GM20431 (cell line): Measurements from ENCODE around the gene SLC25A2.
"Not testable (repeated sequence)": the region's sequence is repeated elsewhere in the genome, so short reads cannot be mapped to it uniquely, and the experiment has no call there.

ENCODE experiments used
- in situ Hi-C: fragments of 300-500 bp; cut with MseI, MboI; formaldehyde crosslinking; loops from one replicate; pipeline ENCODE4 v1.15.0; 2020; ENCODE audit warnings: low sequenced_read_pairs; ENCODE audit not compliant: unreplicated experiment

SLC25A2 gene

GRCh38 chr5:141319202-141319601 is 15.4 kb upstream of the SLC25A2 start:
- in situ Hi-C loops, result no loop called here

DNA sequence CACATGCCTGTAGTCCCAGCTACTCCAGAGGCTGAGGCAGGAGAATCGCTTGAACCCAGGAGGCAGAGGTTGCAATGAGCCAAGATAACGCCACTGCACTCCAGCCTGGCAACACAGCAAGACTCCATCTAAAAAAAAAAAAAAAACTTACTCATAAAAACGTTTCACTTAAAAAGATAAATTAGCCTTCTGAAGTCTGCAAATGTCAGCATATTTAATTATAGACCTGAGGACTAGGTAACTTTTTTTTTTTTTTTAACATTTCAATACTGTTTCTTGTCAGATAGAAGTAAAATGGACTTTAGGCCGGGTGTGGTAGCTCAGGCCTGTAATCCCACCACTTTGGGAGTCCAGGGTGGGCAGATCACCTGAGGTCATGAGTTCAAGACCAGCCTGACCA is 13.1 kb upstream of the SLC25A2 start:
- in situ Hi-C loops, result not testable (repeated sequence)

DNA sequence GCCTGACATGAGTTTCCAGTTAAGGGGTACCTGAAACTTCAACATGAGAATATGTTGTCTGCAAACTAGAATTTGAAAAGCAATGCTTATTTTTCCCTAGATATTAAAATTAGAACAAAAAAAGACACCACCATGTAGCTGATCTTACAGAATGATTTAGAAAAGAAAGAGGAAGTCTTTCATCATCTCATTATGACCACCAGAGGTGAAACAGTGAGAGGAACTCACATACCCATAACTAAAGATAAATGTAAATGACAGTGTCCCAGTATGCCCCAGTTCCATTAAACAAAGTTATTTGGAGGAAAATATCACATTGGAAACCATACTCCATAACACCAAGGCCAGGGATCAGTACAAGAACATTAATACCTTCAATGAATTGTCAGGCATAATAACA is 9.9 kb upstream of the SLC25A2 start:
- in situ Hi-C loops, result no loop called here

DNA sequence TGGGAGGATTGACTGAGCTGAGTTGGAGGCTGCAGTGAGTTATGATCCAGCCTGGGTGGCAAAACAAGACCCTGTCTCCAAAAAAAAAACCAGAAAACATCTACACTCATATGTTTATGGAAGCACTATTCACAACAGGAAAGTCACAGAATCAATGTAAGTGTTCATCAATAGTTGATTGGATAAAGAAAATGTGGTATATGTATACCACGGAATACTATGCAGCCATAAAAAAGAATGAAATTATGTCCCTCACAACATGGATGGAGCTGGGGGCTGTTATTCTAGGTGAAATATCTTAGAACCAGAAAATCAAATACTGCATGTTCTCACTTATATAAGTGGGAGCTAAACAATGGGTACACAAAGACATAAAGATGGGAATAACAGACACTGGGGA is 2.8 kb upstream of the SLC25A2 start:
- in situ Hi-C loops, result no loop called here

DNA sequence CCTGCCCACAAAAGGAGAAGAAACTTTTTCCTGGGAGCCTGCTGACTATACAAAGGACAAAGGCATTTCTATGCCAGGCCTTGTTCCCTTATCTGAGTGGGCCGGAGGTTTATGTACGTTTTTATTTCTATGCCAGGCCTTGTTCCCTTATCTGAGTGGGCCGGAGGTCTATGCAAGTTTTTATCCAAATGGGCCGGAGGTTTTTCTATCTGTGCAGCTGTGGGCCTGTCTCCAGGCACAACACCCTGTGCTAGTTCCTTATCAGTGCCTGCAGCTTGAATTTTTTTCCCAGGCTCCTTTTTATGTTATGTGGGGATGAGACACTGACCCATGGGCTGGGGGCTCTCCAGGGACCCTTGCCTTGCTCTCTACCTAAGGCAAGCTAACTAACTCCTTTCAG is 5.5 kb downstream of the SLC25A2 start:
- in situ Hi-C loops, result no loop called here

DNA sequence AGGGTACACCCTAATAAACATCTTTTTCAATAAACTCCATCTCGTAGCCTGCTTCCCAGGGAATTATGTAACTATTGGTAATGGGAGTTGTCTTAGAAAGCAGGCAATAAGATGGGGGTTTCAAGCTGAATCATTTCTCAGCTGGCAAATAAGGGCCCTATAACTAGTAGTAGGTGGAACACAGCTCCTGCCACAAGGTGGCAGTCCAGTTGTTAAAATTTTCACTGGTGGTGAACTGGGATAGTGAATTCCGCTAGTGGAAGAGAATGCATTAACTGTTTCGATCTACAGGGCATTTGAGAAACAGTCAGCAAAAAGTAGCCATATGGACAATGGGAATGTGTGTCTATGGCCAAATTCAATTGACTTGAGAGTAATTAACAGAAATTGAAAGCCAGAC is 30.9 kb downstream of the SLC25A2 start:
- in situ Hi-C loops, result no loop called here

DNA sequence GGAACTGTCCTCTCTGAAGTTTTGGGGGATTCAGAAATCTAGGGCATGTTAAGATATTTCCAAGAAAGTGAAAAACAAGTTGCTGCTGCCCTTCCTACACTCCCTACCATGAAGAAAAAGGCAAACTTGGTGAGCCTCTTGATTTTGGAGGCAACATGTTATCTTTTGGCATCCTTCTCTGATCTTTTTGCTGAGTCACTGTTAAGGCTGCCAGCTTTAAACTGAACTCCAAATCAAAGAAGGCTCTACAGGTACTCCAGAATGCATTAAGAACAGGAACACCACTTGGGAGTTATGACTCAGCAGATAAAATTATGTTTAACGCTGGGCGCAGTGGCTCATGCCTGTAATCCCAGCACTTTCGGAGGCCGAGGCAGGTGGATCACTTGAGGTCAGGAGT is 34.7 kb downstream of the SLC25A2 start:
- in situ Hi-C loops, result no loop called here

GRCh38 chr5:141261238-141261546 is 42.7 kb downstream of the SLC25A2 start:
- in situ Hi-C loops, result no loop called here

DNA sequence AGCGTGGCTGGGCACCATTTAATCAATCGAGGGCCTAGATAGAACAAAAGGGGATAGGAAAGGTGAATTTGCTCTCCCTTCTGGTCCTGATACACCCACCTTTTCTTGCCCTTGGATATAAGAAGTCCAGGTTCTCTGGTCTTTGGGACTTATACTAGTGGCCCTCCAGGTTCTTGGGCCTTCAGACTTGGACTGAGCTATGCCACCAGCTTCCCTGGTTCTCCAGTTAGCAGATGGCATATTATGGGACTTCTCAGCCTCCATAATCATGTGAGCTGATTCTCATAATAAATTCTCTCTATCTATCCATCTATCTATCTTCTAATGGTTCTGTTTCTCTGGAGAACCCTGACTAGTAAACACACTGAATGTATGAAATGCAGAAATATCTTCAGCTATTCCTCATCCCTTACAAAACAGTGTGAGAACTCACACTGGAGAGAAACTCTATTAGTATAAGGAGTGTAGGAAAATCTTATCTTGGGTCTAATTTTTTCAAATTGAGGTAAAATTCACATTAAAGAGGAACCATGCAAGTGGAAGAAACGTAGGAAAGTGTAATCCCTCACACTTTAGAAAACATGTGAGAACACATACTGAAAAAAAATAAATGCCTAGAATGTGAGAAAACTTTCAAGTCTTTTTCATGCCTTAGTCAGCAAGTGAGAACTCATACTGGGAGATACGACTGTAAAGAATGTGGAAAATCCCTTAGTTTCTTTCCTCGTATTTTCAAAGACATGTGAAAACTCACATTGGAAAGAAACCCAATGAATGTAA is 43.2 kb downstream of the SLC25A2 start:
- in situ Hi-C loops, result no loop called here

GRCh38 chr5:141258948-141259347 is 44.9 kb downstream of the SLC25A2 start:
- in situ Hi-C loops, result no loop called here

DNA sequence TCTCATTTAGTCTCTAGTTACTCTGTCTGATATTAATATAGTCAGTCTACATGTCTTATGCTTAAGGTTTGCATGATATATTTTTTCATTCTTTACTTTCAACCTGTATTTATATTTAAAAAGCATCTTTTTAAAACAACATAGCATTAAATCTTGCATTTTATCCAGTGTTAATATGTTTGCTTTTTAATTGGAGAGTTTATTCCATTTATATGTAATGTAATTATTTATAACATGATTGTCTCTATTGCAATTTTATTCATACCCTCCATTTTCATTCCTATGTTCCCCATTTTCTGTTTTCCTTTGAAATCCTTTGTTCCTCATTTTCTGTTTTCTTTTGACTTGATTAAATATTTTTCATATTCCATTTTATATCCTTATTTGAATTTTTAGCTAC is 45.4 kb downstream of the SLC25A2 start:
- in situ Hi-C loops, result no loop called here
